Karpas-422 (cell line): ENCODE measurements around the gene KLHL17. TPM values are rescaled to one million over a fixed set of nuclear protein-coding genes. Genes with fewer than 3 reads are reported as not detected.

ENCODE experiments used
- DNase-seq: peaks from one replicate; pipeline ENCODE4 v3.0.0-alpha.2; 2015
- H2AFZ ChIP-seq: fragments of 200-600 bp; sonication (generic); 2 replicates; pipeline ENCODE4 v1.6.1; 2014; ENCODE audit warnings: antibody characterized with exemption, low read length, mixed read lengths
- H3K27ac ChIP-seq: fragments of 200-600 bp; sonication (generic); 2 replicates; pipeline ENCODE4 v1.5.1; 2014; ENCODE audit warnings: mild to moderate bottlenecking, low read length, moderate library complexity
- H3K27me3 ChIP-seq: fragments of 200-600 bp; sonication (generic); 2 replicates; pipeline ENCODE4 v1.6.1; 2014; ENCODE audit warnings: low read length, mixed read lengths
- H3K36me3 ChIP-seq: fragments of 200-600 bp; sonication (generic); 2 replicates; pipeline ENCODE4 v1.6.1; 2014; ENCODE audit warnings: low read length, mixed read lengths; ENCODE audit not compliant: insufficient read depth
- H3K4me1 ChIP-seq: fragments of 200-600 bp; sonication (generic); 2 replicates; pipeline ENCODE4 v1.6.1; 2014; ENCODE audit warnings: mild to moderate bottlenecking, low read length, mixed read lengths
- H3K4me2 ChIP-seq: fragments of 200-600 bp; sonication (generic); 2 replicates; pipeline ENCODE4 v1.6.1; 2014; ENCODE audit warnings: low read length, low read depth, mild to moderate bottlenecking; ENCODE audit not compliant: poor library complexity, severe bottlenecking
- H3K4me3 ChIP-seq: fragments of 200-600 bp; sonication (generic); 2 replicates; pipeline ENCODE4 v1.5.1; 2014; ENCODE audit warnings: mild to moderate bottlenecking, antibody characterized with exemption, low read length, mixed read lengths
- H3K79me2 ChIP-seq: fragments of 200-600 bp; sonication (generic); 2 replicates; pipeline ENCODE4 v1.6.1; 2014; ENCODE audit warnings: mild to moderate bottlenecking, low read length, mixed read lengths
- H3K9ac ChIP-seq: fragments of 200-600 bp; sonication (generic); 2 replicates; pipeline ENCODE4 v1.6.0; 2014; ENCODE audit warnings: low read length
- H3K9me2 ChIP-seq: fragments of 200-600 bp; sonication (generic), shearing (Covaris generic); replicated peaks from 2 replicates; pipeline ENCODE4 v1.6.0; 2014; ENCODE audit warnings: mild to moderate bottlenecking, low read length, moderate library complexity; ENCODE audit not compliant: insufficient read depth
- H3K9me3 ChIP-seq: fragments of 300-700, 200-600 bp; sonication (generic); 2 replicates; pipeline ENCODE4 v1.6.1; 2014; ENCODE audit warnings: low read length, mixed read lengths
- H4K20me1 ChIP-seq: fragments of 200-600 bp; sonication (generic); 2 replicates; pipeline ENCODE4 v1.6.1; 2014; ENCODE audit warnings: mild to moderate bottlenecking, antibody characterized with exemption, low read length, low read depth; ENCODE audit not compliant: insufficient read depth
- total RNA-seq: library from RNA; depleted of rRNA; stranded (reverse); fragments of >200 nt; shearing (Covaris generic); gene quantifications from 2 replicates; pipeline ENCODE4 v1.2.3, GENCODE V29; 2014; ENCODE audit warnings: low replicate concordance

Gene KLHL17
- total RNA-seq, 1 experiment from 2014 or later = 13.9 TPM

GRCh38 chr1:932776-933602 lies 27.4 kb upstream of the KLHL17 start:
- Histone ChIP-seq H2AFZ (no peak overlapping the region), H3K36me3 (no peaks in the 10 kb centered on the region), H3K9ac (no peak overlapping the region), H3K9me2 (no peaks in the 10 kb centered on the region), H3K79me2 (no peaks in the 10 kb centered on the region), H3K27me3 (no peaks in the 10 kb centered on the region), H3K4me3 (no peak overlapping the region), H3K9me3 (no peaks in the 10 kb centered on the region), H3K27ac (no peak overlapping the region), H4K20me1 (no peaks in the 10 kb centered on the region), H3K4me2 (no peak overlapping the region), H3K4me1 (no peaks in the 10 kb centered on the region)
- DNase-seq = no peak

GRCh38 chr1:933603-933940 lies 26.8 kb upstream of the KLHL17 start:
- no peak overlapping the region for H3K4me2 ChIP-seq
- no peak for DNase-seq

GRCh38 chr1:934991-935750 lies 25.2 kb upstream of the KLHL17 start:
- Histone ChIP-seq H3K4me3 (no peak overlapping the region), H3K9ac (no peak overlapping the region), H3K9me2 (no peaks in the 10 kb centered on the region), H3K27me3 (no peaks in the 10 kb centered on the region; the same call in 1 of the 2 replicates), H3K4me2 (no peak overlapping the region), H3K9me3 (no peaks in the 10 kb centered on the region), H4K20me1 (no peaks in the 10 kb centered on the region), H3K27ac (no peak overlapping the region), H2AFZ (no peak overlapping the region), H3K36me3 (no peaks in the 10 kb centered on the region), H3K4me1 (peaks cover 4% of the 10 kb centered on the region; the same call in 1 of the 2 replicates), H3K79me2 (no peaks in the 10 kb centered on the region)
- no peak for DNase-seq

More at GRCh38 chr1:933603-933940, 26.8 kb upstream of the KLHL17 start:
- no peak overlapping the region for H3K27ac ChIP-seq
- H3K9ac ChIP-seq = no peak overlapping the region
- H2AFZ ChIP-seq = no peak overlapping the region
- H3K79me2 ChIP-seq = no peaks in the 10 kb centered on the region
- H3K27me3 ChIP-seq = no peaks in the 10 kb centered on the region
- no peaks in the 10 kb centered on the region for H4K20me1 ChIP-seq
- H3K4me3 ChIP-seq = no peak overlapping the region
- no peaks in the 10 kb centered on the region for H3K9me2 ChIP-seq
- H3K36me3 ChIP-seq = no peaks in the 10 kb centered on the region
- H3K9me3 ChIP-seq = no peaks in the 10 kb centered on the region
- H3K4me1 ChIP-seq = no peaks in the 10 kb centered on the region

DNA sequence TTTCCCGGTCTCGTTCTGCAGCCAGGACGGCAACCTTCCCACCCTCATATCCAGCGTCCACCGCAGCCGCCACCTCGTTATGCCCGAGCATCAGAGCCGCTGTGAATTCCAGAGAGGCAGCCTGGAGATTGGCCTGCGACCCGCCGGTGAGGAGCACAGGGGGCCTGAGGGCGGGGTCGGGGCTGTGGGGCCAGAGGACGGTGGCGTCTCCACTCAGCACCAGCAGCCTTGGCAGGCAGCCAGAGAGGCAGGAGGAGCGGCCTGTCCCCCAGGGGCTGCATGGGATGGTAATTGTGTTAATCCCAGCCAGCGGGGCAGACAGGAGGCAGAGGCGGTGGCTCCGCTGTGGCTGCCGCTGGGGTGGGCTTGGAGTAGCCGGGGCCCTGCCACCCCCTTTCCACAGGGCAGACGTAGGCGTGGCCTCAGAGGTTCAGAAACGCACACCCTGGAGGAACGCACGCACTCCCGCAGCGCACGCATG lies 24.6 kb upstream of the KLHL17 start:
- H3K4me1 ChIP-seq = peaks cover 9% of the 10 kb centered on the region
- H3K9me3 ChIP-seq = no peaks in the 10 kb centered on the region
- no peaks in the 10 kb centered on the region for H3K9me2 ChIP-seq
- no peak overlapping the region for H3K9ac ChIP-seq
- H3K4me3 ChIP-seq = no peak overlapping the region
- H3K36me3 ChIP-seq = no peaks in the 10 kb centered on the region
- DNase-seq = peak; percentile 69
- H2AFZ ChIP-seq = no peak overlapping the region
- H3K27me3 ChIP-seq = no peaks in the 10 kb centered on the region; the same call in 1 of the 2 replicates
- H3K4me2 ChIP-seq = no peak overlapping the region
- no peak overlapping the region for H3K27ac ChIP-seq
- H3K79me2 ChIP-seq = no peaks in the 10 kb centered on the region
- peaks cover 5% of the 10 kb centered on the region; the same call in 1 of the 2 replicates for H4K20me1 ChIP-seq

DNA sequence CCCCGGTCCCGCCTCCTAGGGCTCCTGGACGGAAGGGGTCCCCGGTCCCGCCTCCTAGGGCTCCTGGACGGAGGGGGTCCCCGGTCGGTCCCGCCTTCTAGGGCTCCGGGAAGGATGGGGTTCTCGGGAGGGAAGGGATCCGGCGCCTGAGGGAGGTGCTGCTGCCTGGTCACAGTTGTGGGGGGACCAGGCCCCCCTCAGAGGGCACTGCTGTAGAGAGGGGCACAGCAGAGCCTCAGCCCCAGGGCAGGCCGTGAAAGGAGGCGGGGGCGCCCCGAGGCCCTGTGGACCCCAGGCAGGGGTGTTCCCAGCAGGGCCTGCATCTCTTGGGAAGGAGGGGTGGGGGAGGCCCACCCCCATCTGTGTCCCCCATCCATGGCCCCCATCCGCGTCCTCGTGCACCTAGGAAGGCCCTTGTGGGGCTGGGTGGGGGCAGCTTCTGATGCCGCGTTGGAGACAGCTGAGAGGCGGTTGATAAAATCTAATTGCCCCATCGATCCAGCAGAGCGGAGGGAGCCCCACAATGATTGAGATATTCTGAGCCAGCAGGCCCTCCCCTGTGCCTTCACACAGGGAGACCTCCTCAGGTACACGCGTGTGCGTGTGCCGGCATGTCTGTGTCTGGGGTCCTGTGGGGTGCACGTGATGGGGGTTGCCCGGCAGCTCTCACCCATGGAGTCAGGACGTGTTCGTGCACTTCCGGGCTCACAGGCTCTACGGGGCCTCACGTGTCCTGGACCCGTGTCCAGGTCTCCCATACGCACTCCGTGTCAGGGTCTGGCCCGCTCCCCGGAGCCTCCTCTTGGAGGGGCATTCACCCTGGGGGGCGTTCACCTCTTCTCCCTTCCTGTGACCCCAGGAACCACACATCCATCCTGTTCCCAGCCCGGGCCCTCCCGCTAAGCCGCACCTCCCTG lies 23.8 kb upstream of the KLHL17 start:
- Histone ChIP-seq H3K4me3 (no peak overlapping the region), H3K4me2 (no peak overlapping the region), H3K9me2 (no peaks in the 10 kb centered on the region), H3K36me3 (no peaks in the 10 kb centered on the region), H3K9me3 (no peaks in the 10 kb centered on the region), H3K9ac (no peak overlapping the region), H3K27me3 (no peaks in the 10 kb centered on the region; the same call in 1 of the 2 replicates), H3K27ac (no peak overlapping the region), H2AFZ (no peak overlapping the region), H3K79me2 (no peaks in the 10 kb centered on the region), H3K4me1 (peaks cover 14% of the 10 kb centered on the region), H4K20me1 (peaks cover 11% of the 10 kb centered on the region; the same call in 1 of the 2 replicates)
- no peak for DNase-seq

DNA sequence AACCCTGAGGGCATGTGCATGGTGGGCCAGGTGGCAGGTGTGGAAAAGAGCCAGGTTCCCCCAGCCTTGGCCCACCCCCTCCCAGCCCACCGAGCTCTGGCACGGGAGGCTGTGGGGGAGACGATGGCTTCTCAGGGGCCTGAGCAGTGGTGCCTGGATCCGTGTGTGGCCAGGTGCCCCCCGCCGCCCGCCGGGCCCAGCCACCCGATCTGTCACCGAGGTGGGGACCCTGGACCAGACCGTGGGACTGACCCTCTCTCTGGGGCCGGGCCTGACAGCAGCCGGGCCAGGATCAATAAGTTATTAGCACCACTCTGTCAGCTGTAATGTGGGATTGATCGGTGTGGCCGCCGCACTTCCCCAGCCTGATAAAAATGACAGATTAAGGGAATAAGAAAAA lies 22.9 kb upstream of the KLHL17 start:
- H3K4me2 ChIP-seq = no peak overlapping the region
- no peak for DNase-seq
- no peak overlapping the region for H3K4me3 ChIP-seq
- H3K27me3 ChIP-seq = no peaks in the 10 kb centered on the region; the same call in 1 of the 2 replicates
- no peak overlapping the region for H3K9ac ChIP-seq
- H3K9me2 ChIP-seq = no peaks in the 10 kb centered on the region
- H2AFZ ChIP-seq = no peak overlapping the region
- H4K20me1 ChIP-seq = peaks cover 11% of the 10 kb centered on the region; the same call in 1 of the 2 replicates
- no peaks in the 10 kb centered on the region for H3K9me3 ChIP-seq
- H3K79me2 ChIP-seq = no peaks in the 10 kb centered on the region
- no peak overlapping the region for H3K27ac ChIP-seq
- H3K4me1 ChIP-seq = peaks cover 23% of the 10 kb centered on the region
- no peaks in the 10 kb centered on the region for H3K36me3 ChIP-seq

DNA sequence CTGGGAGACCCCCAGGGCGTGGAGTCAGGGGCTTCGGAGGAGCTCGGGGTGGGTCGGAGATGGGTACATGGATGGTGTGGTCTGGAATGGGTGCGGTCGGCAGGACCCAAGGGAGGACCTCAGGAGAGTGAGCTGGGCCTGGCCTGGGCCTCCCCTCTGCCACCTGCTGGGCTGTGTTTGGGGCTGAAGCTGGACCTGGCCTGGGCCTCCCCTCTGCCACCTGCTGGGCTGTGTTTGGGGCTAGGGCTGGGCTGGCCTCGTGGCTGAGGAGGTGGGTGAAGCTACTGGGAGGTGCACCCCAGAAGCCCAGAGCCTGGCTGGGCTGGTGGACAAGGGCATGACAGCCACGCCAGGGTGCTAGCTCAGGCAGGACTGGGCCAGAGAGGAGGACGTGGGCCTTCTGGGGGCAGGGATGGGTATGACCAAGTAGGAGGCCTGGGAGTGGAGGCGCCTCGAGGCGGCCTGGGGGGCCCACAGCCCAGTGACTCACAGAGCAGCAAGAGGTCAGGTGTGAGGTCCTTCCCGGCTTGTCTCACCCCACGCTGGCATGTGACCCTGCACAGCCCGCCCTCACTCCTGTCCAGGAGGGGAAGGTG lies 22.2 kb upstream of the KLHL17 start:
- Histone ChIP-seq H3K9me2 (no peaks in the 10 kb centered on the region), H3K9ac (no peak overlapping the region), H3K36me3 (no peaks in the 10 kb centered on the region), H3K9me3 (no peaks in the 10 kb centered on the region), H3K4me1 (peaks cover 28% of the 10 kb centered on the region), H3K4me2 (no peak overlapping the region), H3K79me2 (no peaks in the 10 kb centered on the region), H3K27me3 (no peaks in the 10 kb centered on the region; the same call in 1 of the 2 replicates), H3K4me3 (no peak overlapping the region), H3K27ac (no peak overlapping the region), H2AFZ (no peak overlapping the region), H4K20me1 (peaks cover 11% of the 10 kb centered on the region; the same call in 1 of the 2 replicates)
- DNase-seq = peak; percentile 58
